GM21447 (cell line): Measurements from ENCODE around the gene NFIL3.
"Not testable (repeated sequence)": the region's sequence is repeated elsewhere in the genome, so short reads cannot be mapped to it uniquely, and the experiment has no call there.

Source experiments
- ATAC-seq: cut with Tn5 transposase; IDR thresholded peaks from one replicate; pipeline ENCODE4 v1.9.1; 2021; ENCODE audit not compliant: unreplicated experiment

The NFIL3 gene

DNA sequence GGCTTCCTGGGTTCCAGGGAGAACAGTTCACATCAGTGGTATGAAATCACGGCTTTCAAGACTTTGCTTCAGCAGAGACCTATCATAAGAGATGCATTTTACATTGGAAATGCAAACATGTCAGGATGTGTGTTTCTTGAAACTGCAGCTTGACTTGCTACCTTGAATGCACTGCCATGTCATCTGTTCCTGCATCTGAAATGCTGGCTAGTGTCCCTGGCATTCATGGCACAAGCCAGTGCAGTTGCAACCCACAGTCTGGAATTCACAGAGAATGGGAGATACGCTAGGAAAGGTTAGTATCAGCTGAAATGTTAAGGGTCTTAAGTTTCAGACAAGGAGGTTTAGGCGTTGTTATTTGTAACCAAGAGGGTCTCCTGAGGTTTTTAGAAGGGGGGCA is 24.7 kb downstream of the NFIL3 start:
- ATAC-seq = no peak

- ATAC-seq = peak; percentile 69
Observed at GRCh38 chr9:91395553-91396471, 27.8 kb downstream of the NFIL3 start.

DNA sequence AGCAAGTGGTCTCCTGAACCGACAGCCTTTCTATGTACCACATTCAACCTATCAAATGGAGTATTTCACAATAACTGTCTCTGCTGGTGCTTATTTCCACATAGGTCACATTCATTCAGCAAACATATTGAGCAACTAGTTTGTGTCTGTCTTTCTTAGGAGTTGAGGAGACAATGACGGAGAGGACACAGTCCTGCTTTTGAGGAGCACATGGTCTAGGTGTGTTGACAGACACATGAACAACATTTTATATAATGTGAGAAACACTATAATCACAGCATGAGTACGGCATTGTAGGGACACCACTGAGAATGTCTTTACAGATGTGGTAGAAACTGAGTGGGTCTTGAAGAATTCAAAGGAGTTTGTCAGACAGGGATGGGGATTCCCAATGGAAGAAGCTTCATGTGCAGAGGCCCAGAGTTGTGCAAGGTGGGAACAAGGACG is 28.5 kb downstream of the NFIL3 start:
- no peak for ATAC-seq

GRCh38 chr9:91393826-91394225 is 29.8 kb downstream of the NFIL3 start:
- no peak for ATAC-seq

- ATAC-seq = no peak
Observed at GRCh38 chr9:91392435-91392834, 31.2 kb downstream of the NFIL3 start.

DNA sequence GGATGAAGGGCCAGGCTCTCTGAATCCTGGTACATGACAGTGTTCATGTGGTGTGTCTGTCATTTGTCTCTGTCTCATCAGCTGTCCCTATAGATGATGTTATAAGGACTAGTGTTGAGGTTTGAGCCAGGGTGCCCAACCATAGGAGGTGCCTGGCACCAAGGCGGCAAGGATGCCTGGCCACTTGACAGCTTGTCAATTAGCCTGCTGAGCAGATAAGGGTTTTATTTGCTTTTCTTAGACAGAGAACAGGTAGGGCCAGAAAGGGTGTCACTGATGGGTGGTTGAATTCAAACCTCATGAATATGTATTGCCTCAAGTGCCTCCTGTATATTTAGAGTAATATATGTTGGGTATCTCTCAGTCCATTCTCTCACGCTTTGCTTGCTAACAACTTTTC is 31.8 kb downstream of the NFIL3 start:
- no peak for ATAC-seq

DNA sequence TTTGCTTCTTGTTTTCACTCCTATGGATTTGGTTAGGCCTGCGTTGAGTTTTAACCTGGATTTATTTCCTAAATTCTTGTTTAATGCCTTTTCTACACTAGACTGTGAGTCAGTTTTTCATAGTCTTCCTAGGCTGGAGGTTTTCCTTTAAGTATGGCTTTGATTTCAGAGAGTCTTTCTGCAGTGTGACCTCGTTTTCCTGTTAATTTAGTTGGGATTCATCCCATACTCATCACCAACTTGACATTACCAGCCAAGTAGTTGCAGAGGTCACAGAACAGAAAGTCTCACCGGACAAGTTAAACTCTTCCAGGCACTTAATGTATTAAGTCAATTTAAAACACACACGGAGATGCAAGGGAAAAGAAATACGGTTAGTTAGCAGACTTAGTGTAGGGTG is 32.2 kb downstream of the NFIL3 start:
- ATAC-seq = no peak

- not testable (repeated sequence) for ATAC-seq
Observed at GRCh38 chr9:91389686-91390085, 33.9 kb downstream of the NFIL3 start.

GRCh38 chr9:91386765-91387164 is 36.9 kb downstream of the NFIL3 start:
- ATAC-seq = no peak

DNA sequence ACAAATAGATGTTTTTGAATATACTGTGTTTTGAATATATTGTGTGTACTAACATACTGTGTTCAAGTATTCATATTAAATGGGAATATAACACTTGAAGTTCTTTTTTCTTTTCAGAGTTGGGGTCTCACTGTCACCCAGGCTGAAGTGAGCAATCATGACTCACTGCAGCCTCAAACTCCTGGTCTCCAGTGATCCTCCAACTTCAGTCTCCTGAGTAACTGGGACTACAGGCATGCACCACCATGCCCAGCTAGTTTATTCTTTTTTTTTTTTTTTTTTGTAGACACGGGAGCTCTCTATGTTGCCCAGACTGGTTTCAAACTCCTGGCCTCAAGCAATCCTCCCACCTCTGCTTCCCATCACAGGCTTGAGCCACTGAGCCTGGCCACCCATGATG is 38.7 kb downstream of the NFIL3 start:
- ATAC-seq = no peak

GRCh38 chr9:91383577-91383976 is 40.1 kb downstream of the NFIL3 start:
- ATAC-seq = no peak

GRCh38 chr9:91382298-91382697 is 41.3 kb downstream of the NFIL3 start:
- ATAC-seq = no peak

DNA sequence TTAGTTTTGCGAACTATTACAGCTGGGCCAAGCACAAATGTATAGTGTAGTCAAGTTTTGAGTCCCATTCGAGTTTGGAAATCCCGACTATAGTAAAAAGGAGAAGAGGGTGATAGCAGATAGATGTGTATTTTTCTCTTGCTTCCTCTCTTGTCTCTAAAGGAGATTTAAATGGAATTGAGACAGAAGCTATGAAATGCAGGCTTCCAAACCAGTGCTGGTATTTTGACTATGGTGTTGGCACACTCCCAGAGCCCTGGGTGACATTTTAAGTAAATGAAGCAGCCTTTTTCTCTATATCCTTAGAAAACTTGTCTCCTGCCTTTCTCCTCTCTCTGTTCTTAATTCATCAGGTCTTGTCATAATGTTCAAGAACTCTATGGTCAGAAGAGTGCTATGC is 44.2 kb downstream of the NFIL3 start:
- ATAC-seq = no peak

DNA sequence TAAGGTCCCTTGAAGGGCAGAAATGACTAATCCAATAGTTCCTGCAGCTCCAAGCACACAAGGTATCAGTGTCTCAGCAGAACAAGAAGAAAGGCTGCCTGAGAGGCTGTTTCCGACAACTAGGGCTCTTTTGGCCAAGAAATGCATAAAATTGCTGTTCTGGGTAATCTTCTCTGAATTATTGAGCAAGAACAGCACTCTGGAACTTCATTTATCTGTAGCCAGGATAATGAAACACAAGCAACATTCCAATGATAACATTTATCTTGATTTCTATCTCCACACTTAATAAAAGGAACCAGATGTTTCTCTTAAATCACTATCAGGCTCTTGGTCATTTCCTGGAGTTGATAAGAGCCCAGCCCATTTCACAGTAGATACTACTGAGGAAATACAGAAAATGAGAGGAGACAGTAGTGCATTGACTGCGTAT is 44.9 kb downstream of the NFIL3 start:
- ATAC-seq = no peak

- not testable (repeated sequence) for ATAC-seq
Observed at GRCh38 chr9:91378054-91378453, 45.6 kb downstream of the NFIL3 start.

DNA sequence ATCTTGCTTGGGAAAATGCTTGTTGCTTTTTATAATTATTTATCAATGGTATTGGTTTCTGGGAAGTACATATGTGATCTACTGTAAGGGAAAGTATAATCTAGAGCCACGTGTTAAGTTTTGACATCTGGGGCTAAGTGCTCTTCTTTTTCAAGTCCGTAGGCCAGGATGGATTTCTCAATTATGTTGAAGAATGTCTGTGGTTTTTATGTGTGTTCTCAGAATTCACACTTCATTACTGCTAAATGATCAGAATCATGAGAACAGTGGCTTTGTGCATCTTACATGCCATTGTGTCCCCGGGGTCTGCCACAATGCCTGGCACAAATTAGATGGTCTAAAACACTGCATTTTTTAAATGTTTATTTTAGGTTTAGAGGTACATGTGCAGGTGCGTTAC is 47.4 kb downstream of the NFIL3 start:
- no peak for ATAC-seq

GRCh38 chr9:91374939-91375338 is 48.7 kb downstream of the NFIL3 start:
- ATAC-seq = no peak

DNA sequence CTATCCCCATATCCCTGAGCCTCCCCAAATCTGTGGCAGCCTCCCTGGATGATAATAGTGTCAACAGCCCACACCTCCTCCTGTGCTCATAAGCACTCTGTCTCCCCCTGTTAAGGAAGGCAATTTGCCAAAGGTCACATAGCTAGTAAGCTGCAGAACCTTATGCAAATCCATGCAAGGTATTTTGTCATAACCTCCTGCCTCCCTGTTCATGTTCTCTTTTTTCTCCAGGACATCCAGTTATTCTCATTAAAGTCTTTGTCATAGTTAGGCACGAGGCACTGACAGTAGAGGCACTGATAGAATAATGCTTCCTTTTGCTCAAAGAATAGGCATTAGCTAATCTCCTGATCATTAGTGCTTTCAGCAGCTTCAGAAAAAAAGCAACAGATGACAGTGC is 51.7 kb downstream of the NFIL3 start:
- no peak for ATAC-seq

- not testable (repeated sequence) for ATAC-seq
Observed at GRCh38 chr9:91370006-91370405, 53.6 kb downstream of the NFIL3 start.

DNA sequence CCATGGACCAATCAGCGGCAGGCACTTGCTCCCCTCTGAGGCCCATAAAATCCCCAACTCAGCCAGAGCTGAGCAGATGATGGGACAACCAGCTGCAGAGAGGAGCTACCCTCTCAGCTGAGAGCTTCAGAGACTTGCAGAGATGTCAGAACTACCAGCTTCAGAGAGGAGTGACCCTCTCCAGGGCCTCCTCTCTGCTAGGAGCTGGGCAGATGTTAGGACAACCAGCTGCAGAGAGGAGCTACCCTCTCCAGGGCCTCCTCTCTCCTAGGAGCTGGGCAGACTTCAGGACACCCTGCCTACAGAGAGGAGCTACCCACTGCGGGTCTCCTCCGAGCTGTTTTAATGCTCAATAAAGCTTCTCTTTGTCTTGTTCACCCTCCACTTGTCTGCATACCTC is 58.9 kb downstream of the NFIL3 start:
- ATAC-seq = no peak

- ATAC-seq = no peak
Observed at GRCh38 chr9:91364005-91364404, 59.6 kb downstream of the NFIL3 start.

- ATAC-seq = peak; percentile 7
Observed at GRCh38 chr9:91362051-91362611, 61.5 kb downstream of the NFIL3 start.
